Measurements from ENCODE around the gene DCDC2. TPM values are rescaled to one million over a fixed set of nuclear protein-coding genes. Genes with fewer than 3 reads are reported as not detected.
A peak's percentile ranks its signal among the peaks of the same experiment; 100 is the strongest.
"Not testable (repeated sequence)": the region's sequence is repeated elsewhere in the genome, so short reads cannot be mapped to it uniquely, and the experiment has no call there.

The DCDC2 gene
- total and polyA plus RNA-seq, 7 donors, result 0.45 to 3.1 (median 0.74) TPM

- Histone ChIP-seq H3K4me1 (peaks cover 14% of the 10 kb centered on the region), H3K27ac (no peak overlapping the region), H3K36me3 (ENCODE audit: insufficient read depth in 1 of 2, low read depth in 1 of 2) (peaks cover 0 to 20% of the 10 kb centered on the region in 2 donors), H3K4me3 (no peak overlapping the region), H3K9me3 (peaks cover 4% of the 10 kb centered on the region), H3K27me3 (ENCODE audit: insufficient read depth in 3 of 3, low read length in 2 of 3) (peaks cover 0 to 1% (median 0%) of the 10 kb centered on the region in 3 donors)
- no peak for DNase-seq
- 67 to 76% (median 72%) methylated on average over 4 of the region's 4 CpGs for WGBS, 3 donors
- no peak for TF ChIP-seq CTCF (IDR thresholded peaks at IDR 0.05)
- intact Hi-C loops (cut with DNase I), result no loop called here
- ATAC-seq, result no peak
Measured at GRCh38 chr6:24401458-24401857, 43.6 kb upstream of the DCDC2 start.

- H3K27ac ChIP-seq; H3K9me3 ChIP-seq; H3K27me3 ChIP-seq (ENCODE audit: insufficient read depth in 3 of 3, low read length in 2 of 3); H3K36me3 ChIP-seq (ENCODE audit: insufficient read depth in 1 of 2, low read depth in 1 of 2); DNase-seq; ATAC-seq; intact Hi-C loops (cut with DNase I); H3K4me3 ChIP-seq: not testable (repeated sequence)
- peaks cover 18% of the 10 kb centered on the region for H3K4me1 ChIP-seq
- WGBS, 3 donors, result 31 to 42% (median 34%) methylated on average over 17 of the region's 17 CpGs
Measured at GRCh38 chr6:24400045-24401039, 42.5 kb upstream of the DCDC2 start.

- Histone ChIP-seq H3K27me3 (ENCODE audit: insufficient read depth in 3 of 3, low read length in 2 of 3) (peaks cover 0 to 1% (median 0%) of the 10 kb centered on the region in 3 donors), H3K9me3 (peaks cover 4% of the 10 kb centered on the region), H3K4me3 (no peak overlapping the region), H3K27ac (no peak overlapping the region), H3K36me3 (ENCODE audit: insufficient read depth in 1 of 2, low read depth in 1 of 2) (no peaks in the 10 kb centered on the region), H3K4me1 (peaks cover 15% of the 10 kb centered on the region)
- intact Hi-C loops (cut with DNase I), result no loop called here
- TF ChIP-seq CTCF (IDR thresholded peaks at IDR 0.05), result no peak
- 53 to 75% (median 65%) methylated on average over 1 of the region's 1 CpG for WGBS, 3 donors
- DNase-seq (no peak), ATAC-seq (no peak)
Measured at GRCh38 chr6:24397631-24398030, 39.8 kb upstream of the DCDC2 start.

GRCh38 chr6:24396824-24397223 is 39.0 kb upstream of the DCDC2 start:
- Histone ChIP-seq H3K4me1 (peaks cover 10% of the 10 kb centered on the region), H3K4me3 (no peak overlapping the region), H3K27me3 (ENCODE audit: insufficient read depth in 3 of 3, low read length in 2 of 3) (peaks cover 0 to 1% (median 0%) of the 10 kb centered on the region in 3 donors), H3K9me3 (peaks cover 4% of the 10 kb centered on the region), H3K27ac (no peak overlapping the region), H3K36me3 (ENCODE audit: insufficient read depth in 1 of 2, low read depth in 1 of 2) (no peaks in the 10 kb centered on the region)
- no peak for TF ChIP-seq CTCF (IDR thresholded peaks at IDR 0.05)
- intact Hi-C loops (cut with DNase I), result no loop called here
- ATAC-seq, result no peak
- WGBS, 3 donors, result 80 to 96% (median 86%) methylated on average over 1 of the region's 1 CpG
- no peak for DNase-seq

GRCh38 chr6:24394780-24395437 is 37.0 kb upstream of the DCDC2 start:
- TF ChIP-seq CTCF (IDR thresholded peaks at IDR 0.05), result no peak
- peaks cover 4% of the 10 kb centered on the region for H3K9me3 ChIP-seq
- no peaks in the 10 kb centered on the region for H3K36me3 ChIP-seq (ENCODE audit: insufficient read depth in 1 of 2, low read depth in 1 of 2)
- ATAC-seq (peak; percentile 97 to 99 (median 98)), DNase-seq (no peak)
- peak overlapping the region; percentile 81 for H3K27ac ChIP-seq
- peaks cover 0 to 1% (median 0%) of the 10 kb centered on the region in 3 donors for H3K27me3 ChIP-seq (ENCODE audit: insufficient read depth in 3 of 3, low read length in 2 of 3)
- 27 to 45% (median 29%) methylated on average over 4 of the region's 4 CpGs for WGBS, 3 donors
- peaks cover 10% of the 10 kb centered on the region for H3K4me1 ChIP-seq
- H3K4me3 ChIP-seq, result no peak overlapping the region
- intact Hi-C loops (cut with DNase I), result no loop called here

All from psoas muscle (tissue), 8 donors.